ENCODE data around the gene NEK11. TPM values are rescaled to one million over a fixed set of nuclear protein-coding genes. Genes with fewer than 3 reads are reported as not detected.

NEK11 gene
- total and polyA plus RNA-seq, 10 donors = 0.77 to 5.9 (median 3.4) TPM

GRCh38 chr3:131275556-131275955 lies 248.9 kb downstream of the NEK11 start:
- no peak for DNase-seq
- no peaks in the 10 kb centered on the region for H3K36me3 ChIP-seq
- 32 to 72% (median 50%) methylated on average over 1 of the region's 1 CpG for WGBS, 5 donors
- intact Hi-C loops (cut with DNase I; ENCODE audit: low total_unique reads) = no loop called here
- TF ChIP-seq POLR2A (IDR thresholded peaks at IDR 0.05) = no peak
- TF ChIP-seq, protein P1, sequence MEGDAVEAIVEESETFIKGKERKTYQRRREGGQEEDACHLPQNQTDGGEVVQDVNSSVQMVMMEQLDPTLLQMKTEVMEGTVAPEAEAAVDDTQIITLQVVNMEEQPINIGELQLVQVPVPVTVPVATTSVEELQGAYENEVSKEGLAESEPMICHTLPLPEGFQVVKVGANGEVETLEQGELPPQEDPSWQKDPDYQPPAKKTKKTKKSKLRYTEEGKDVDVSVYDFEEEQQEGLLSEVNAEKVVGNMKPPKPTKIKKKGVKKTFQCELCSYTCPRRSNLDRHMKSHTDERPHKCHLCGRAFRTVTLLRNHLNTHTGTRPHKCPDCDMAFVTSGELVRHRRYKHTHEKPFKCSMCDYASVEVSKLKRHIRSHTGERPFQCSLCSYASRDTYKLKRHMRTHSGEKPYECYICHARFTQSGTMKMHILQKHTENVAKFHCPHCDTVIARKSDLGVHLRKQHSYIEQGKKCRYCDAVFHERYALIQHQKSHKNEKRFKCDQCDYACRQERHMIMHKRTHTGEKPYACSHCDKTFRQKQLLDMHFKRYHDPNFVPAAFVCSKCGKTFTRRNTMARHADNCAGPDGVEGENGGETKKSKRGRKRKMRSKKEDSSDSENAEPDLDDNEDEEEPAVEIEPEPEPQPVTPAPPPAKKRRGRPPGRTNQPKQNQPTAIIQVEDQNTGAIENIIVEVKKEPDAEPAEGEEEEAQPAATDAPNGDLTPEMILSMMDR (IDR thresholded peaks at IDR 0.05 in 8 of 11, conservative IDR thresholded peaks at IDR 0.05 in 3 of 11) = no peak
- TF ChIP-seq POLR2AphosphoS5 (IDR thresholded peaks at IDR 0.05) = no peak
- H3K4me3 ChIP-seq = no peak overlapping the region
- no peaks in the 10 kb centered on the region for H3K4me1 ChIP-seq
- no peak overlapping the region for H3K27ac ChIP-seq
- no peaks in the 10 kb centered on the region for H3K9me3 ChIP-seq
- H3K27me3 ChIP-seq (replicated peaks in 1 of 7) = no peaks in the 10 kb centered on the region

GRCh38 chr3:131277836-131278497 lies 251.3 kb downstream of the NEK11 start:
- Histone ChIP-seq H3K27me3 (replicated peaks in 1 of 7) (no peaks in the 10 kb centered on the region), H3K27ac (no peak overlapping the region), H3K4me3 (no peak overlapping the region), H3K36me3 (no peaks in the 10 kb centered on the region), H3K9me3 (no peaks in the 10 kb centered on the region), H3K4me1 (no peaks in the 10 kb centered on the region)
- DNase-seq = no peak
- TF ChIP-seq POLR2AphosphoS5 (IDR thresholded peaks at IDR 0.05) = no peak
- TF ChIP-seq, protein P1 (IDR thresholded peaks at IDR 0.05 in 8 of 11, conservative IDR thresholded peaks at IDR 0.05 in 3 of 11) = no peak
- intact Hi-C loops (cut with DNase I; ENCODE audit: low total_unique reads) = no loop called here
- WGBS, 5 donors = 87 to 98% (median 93%) methylated on average over 2 of the region's 2 CpGs

GRCh38 chr3:131279577-131279976 lies 252.9 kb downstream of the NEK11 start:
- Histone ChIP-seq H3K9me3 (no peaks in the 10 kb centered on the region), H3K36me3 (no peaks in the 10 kb centered on the region), H3K4me3 (no peak overlapping the region), H3K27me3 (replicated peaks in 1 of 7) (no peaks in the 10 kb centered on the region), H3K27ac (no peak overlapping the region), H3K4me1 (no peaks in the 10 kb centered on the region)
- intact Hi-C loops (cut with DNase I; ENCODE audit: low total_unique reads) = no loop called here
- DNase-seq = no peak
- 81 to 98% (median 96%) methylated on average over 2 of the region's 2 CpGs for WGBS, 5 donors
- TF ChIP-seq, protein P1 (IDR thresholded peaks at IDR 0.05 in 8 of 11, conservative IDR thresholded peaks at IDR 0.05 in 3 of 11) = no peak
- TF ChIP-seq POLR2A (IDR thresholded peaks at IDR 0.05) = no peak
- no peak for TF ChIP-seq POLR2AphosphoS5 (IDR thresholded peaks at IDR 0.05)

DNA sequence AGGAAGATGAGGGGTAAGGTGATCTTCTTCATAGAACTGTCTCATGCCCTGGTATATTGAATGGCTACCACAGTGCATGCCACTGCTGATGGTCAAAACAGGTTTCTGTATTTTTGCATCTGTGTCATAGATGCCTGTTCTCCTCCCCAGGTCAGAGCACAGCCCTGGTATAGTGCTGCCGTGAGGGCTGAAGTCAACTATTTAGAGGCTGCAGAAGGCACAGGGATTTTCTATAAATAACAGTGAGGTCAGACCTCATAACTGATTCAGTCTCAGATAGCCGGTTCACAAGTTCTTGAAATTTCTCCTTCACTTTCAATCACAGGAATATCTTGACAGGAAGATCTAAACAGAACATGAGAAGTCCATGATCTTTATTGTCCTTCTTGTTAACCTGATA lies 255.7 kb downstream of the NEK11 start:
- no peak for TF ChIP-seq POLR2A (IDR thresholded peaks at IDR 0.05)
- no peak for TF ChIP-seq POLR2AphosphoS5 (IDR thresholded peaks at IDR 0.05)
- TF ChIP-seq, protein P1 (IDR thresholded peaks at IDR 0.05 in 8 of 11, conservative IDR thresholded peaks at IDR 0.05 in 3 of 11) = no peak
- H3K27ac ChIP-seq = no peak overlapping the region
- 64 to 85% (median 77%) methylated on average over 2 of the region's 2 CpGs for WGBS, 5 donors

More for the DNA sequence above, 255.7 kb downstream of the NEK11 start:
- intact Hi-C loops (cut with DNase I; ENCODE audit: low total_unique reads) = no loop called here
- no peaks in the 10 kb centered on the region for H3K4me1 ChIP-seq
- DNase-seq = no peak
- H3K9me3 ChIP-seq = no peaks in the 10 kb centered on the region
- no peaks in the 10 kb centered on the region for H3K36me3 ChIP-seq
- no peak overlapping the region for H3K4me3 ChIP-seq
- no peaks in the 10 kb centered on the region for H3K27me3 ChIP-seq (replicated peaks in 1 of 7)
